Mesendoderm (in vitro differentiated cells): ENCODE results near the gene CNTN2.

Experiments used
- DNase-seq: peaks from one replicate; pipeline ENCODE4 v3.0.0; 2013
- H2AK5ac ChIP-seq: 2 replicates; pipeline ENCODE4 v1.6.1; 2013; ENCODE audit warnings: low read length, inconsistent platforms
- H2BK120ac ChIP-seq: 2 replicates; pipeline ENCODE4 v1.6.1; 2013; ENCODE audit warnings: low read depth, mild to moderate bottlenecking, low read length, moderate library complexity, mixed read lengths
- H2BK15ac ChIP-seq: replicated peaks from 2 replicates; pipeline ENCODE4 v1.6.1; 2013; ENCODE audit warnings: low read depth, mild to moderate bottlenecking, moderate library complexity
- H2BK5ac ChIP-seq: 2 replicates; pipeline ENCODE4 v1.6.1; 2013; ENCODE audit warnings: low read length, inconsistent platforms
- H3K18ac ChIP-seq: 2 replicates; pipeline ENCODE4 v1.6.1; 2013; ENCODE audit warnings: mild to moderate bottlenecking, low read length, mixed read lengths
- H3K23ac ChIP-seq: one replicate; pipeline ENCODE4 v1.6.1; 2013; ENCODE audit warnings: low read length
- H3K27ac ChIP-seq: 2 replicates; pipeline ENCODE4 v1.5.1; 2013; ENCODE audit warnings: low read depth, mild to moderate bottlenecking, inconsistent platforms, low read length, moderate library complexity
- H3K27me3 ChIP-seq: 2 replicates; pipeline ENCODE4 v1.6.1; 2013; ENCODE audit warnings: low read length, control low read depth, mild to moderate bottlenecking, inconsistent platforms; ENCODE audit not compliant: insufficient read depth, poor library complexity
- H3K36me3 ChIP-seq: 2 replicates; pipeline ENCODE4 v1.6.1; 2013; ENCODE audit warnings: low read length, inconsistent platforms; ENCODE audit not compliant: control insufficient read depth, insufficient read depth
- H3K4ac ChIP-seq: one replicate; pipeline ENCODE4 v1.6.1; 2013; ENCODE audit warnings: low read depth, mild to moderate bottlenecking, low read length, moderate library complexity
- H3K4me1 ChIP-seq: 2 replicates; pipeline ENCODE4 v1.6.1; 2013; ENCODE audit warnings: low read depth, low read length, inconsistent platforms; ENCODE audit not compliant: control insufficient read depth
- H3K4me2 ChIP-seq: 2 replicates; pipeline ENCODE4 v1.6.1; 2013; ENCODE audit warnings: low read length
- H3K4me3 ChIP-seq: 2 replicates; pipeline ENCODE4 v1.5.1; 2013; ENCODE audit warnings: mild to moderate bottlenecking, low read length
- H3K56ac ChIP-seq: one replicate; pipeline ENCODE4 v1.6.1; 2013; ENCODE audit warnings: low read length
- H3K79me1 ChIP-seq: 2 replicates; pipeline ENCODE4 v1.6.1; 2013; ENCODE audit warnings: low read length, inconsistent platforms
- H3K79me2 ChIP-seq: 2 replicates; pipeline ENCODE4 v1.6.1; 2013; ENCODE audit warnings: mild to moderate bottlenecking, low read length; ENCODE audit not compliant: control insufficient read depth, insufficient read depth
- H3K9ac ChIP-seq: 2 replicates; pipeline ENCODE4 v1.6.1; 2013; ENCODE audit warnings: low read length, inconsistent platforms
- H4K5ac ChIP-seq: one replicate; pipeline ENCODE4 v1.6.1; 2013; ENCODE audit warnings: low read length
- H4K8ac ChIP-seq: one replicate; pipeline ENCODE4 v1.6.1; 2013; ENCODE audit warnings: low read depth, mild to moderate bottlenecking, control low read depth, low read length, moderate library complexity
- WGBS: extraction: QIAGEN DNeasy Blood & Tissue Kit; methylation state at CpG from one replicate; pipeline ENCODE4 v1.1.7; 2013; ENCODE audit warnings: low lambda C conversion rate, missing lambda C conversion rate; ENCODE audit not compliant: insufficient coverage; ENCODE audit errors: extremely low coverage; 5-methylcytosine and 5-hydroxymethylcytosine counted together

Gene CNTN2

GRCh38 chr1:205062319-205062718, 19.3 kb downstream of the CNTN2 start:
- Histone ChIP-seq H3K4me3 (no peak overlapping the region), H4K8ac (no peak overlapping the region), H3K27ac (no peak overlapping the region), H3K23ac (no peak overlapping the region), H2AK5ac (no peak overlapping the region), H2BK15ac (no peak overlapping the region), H2BK5ac (no peak overlapping the region), H3K56ac (no peak overlapping the region), H3K4me2 (no peak overlapping the region), H3K27me3 (no peaks in the 10 kb centered on the region), H3K4ac (no peak overlapping the region), H3K36me3 (no peaks in the 10 kb centered on the region), H3K4me1 (no peaks in the 10 kb centered on the region), H3K79me1 (no peaks in the 10 kb centered on the region), H3K18ac (no peak overlapping the region), H2BK120ac (no peak overlapping the region), H3K9ac (no peak overlapping the region), H3K79me2 (no peaks in the 10 kb centered on the region), H4K5ac (no peak overlapping the region)
- no CpG with 5 or more reads among the region's 8 CpGs for WGBS
- no peak for DNase-seq

GRCh38 chr1:205062895-205063294, 19.9 kb downstream of the CNTN2 start:
- no peak overlapping the region for H4K5ac ChIP-seq
- H3K4me1 ChIP-seq = no peaks in the 10 kb centered on the region
- no peaks in the 10 kb centered on the region for H3K27me3 ChIP-seq
- DNase-seq = no peak
- no peak overlapping the region for H3K27ac ChIP-seq
- no peak overlapping the region for H3K23ac ChIP-seq
- no CpG with 5 or more reads among the region's 3 CpGs for WGBS
- H4K8ac ChIP-seq = no peak overlapping the region
- H3K56ac ChIP-seq = no peak overlapping the region
- H3K4me3 ChIP-seq = no peak overlapping the region
- no peaks in the 10 kb centered on the region for H3K79me2 ChIP-seq
- H3K18ac ChIP-seq = no peak overlapping the region
- H2AK5ac ChIP-seq = no peak overlapping the region
- H3K4ac ChIP-seq = no peak overlapping the region
- H3K9ac ChIP-seq = no peak overlapping the region
- H3K79me1 ChIP-seq = no peaks in the 10 kb centered on the region
- H2BK15ac ChIP-seq = no peak overlapping the region
- no peak overlapping the region for H3K4me2 ChIP-seq
- no peak overlapping the region for H2BK120ac ChIP-seq
- H2BK5ac ChIP-seq = no peak overlapping the region
- H3K36me3 ChIP-seq = no peaks in the 10 kb centered on the region

- Histone ChIP-seq H3K4me2 (no peak overlapping the region), H3K36me3 (no peaks in the 10 kb centered on the region), H3K18ac (no peak overlapping the region), H3K4me3 (no peak overlapping the region), H2BK15ac (no peak overlapping the region), H3K27ac (no peak overlapping the region), H3K4me1 (no peaks in the 10 kb centered on the region), H3K79me1 (no peaks in the 10 kb centered on the region), H3K79me2 (no peaks in the 10 kb centered on the region), H2AK5ac (no peak overlapping the region), H3K56ac (no peak overlapping the region), H4K5ac (no peak overlapping the region), H2BK5ac (no peak overlapping the region), H3K9ac (no peak overlapping the region), H3K23ac (no peak overlapping the region), H2BK120ac (no peak overlapping the region), H3K4ac (no peak overlapping the region), H4K8ac (no peak overlapping the region), H3K27me3 (no peaks in the 10 kb centered on the region)
- no CpG with 5 or more reads among the region's 11 CpGs for WGBS
- DNase-seq = no peak
These were observed 21.3 kb downstream of the CNTN2 start for GRCh38 chr1:205064301-205064700.

- Histone ChIP-seq H3K79me2 (no peaks in the 10 kb centered on the region), H2BK15ac (no peak overlapping the region), H3K27ac (no peak overlapping the region), H3K4me3 (no peak overlapping the region), H3K9ac (no peak overlapping the region), H2AK5ac (no peak overlapping the region), H3K36me3 (no peaks in the 10 kb centered on the region), H3K4me1 (no peaks in the 10 kb centered on the region), H4K5ac (no peak overlapping the region), H3K56ac (no peak overlapping the region), H3K4me2 (no peak overlapping the region), H4K8ac (no peak overlapping the region), H3K23ac (no peak overlapping the region), H3K18ac (no peak overlapping the region), H2BK120ac (no peak overlapping the region), H2BK5ac (no peak overlapping the region), H3K79me1 (no peaks in the 10 kb centered on the region), H3K27me3 (no peaks in the 10 kb centered on the region), H3K4ac (no peak overlapping the region)
- no CpG with 5 or more reads among the region's 9 CpGs for WGBS
- DNase-seq = no peak
These were observed 21.8 kb downstream of the CNTN2 start for GRCh38 chr1:205064741-205065316.

- Histone ChIP-seq H3K4me3 (no peak overlapping the region), H3K4me1 (no peaks in the 10 kb centered on the region), H4K8ac (no peak overlapping the region), H3K27me3 (no peaks in the 10 kb centered on the region), H3K79me1 (no peaks in the 10 kb centered on the region), H2BK5ac (no peak overlapping the region), H2BK15ac (no peak overlapping the region), H3K56ac (no peak overlapping the region), H3K9ac (no peak overlapping the region), H4K5ac (no peak overlapping the region), H3K4ac (no peak overlapping the region), H2BK120ac (no peak overlapping the region), H3K4me2 (no peak overlapping the region), H2AK5ac (no peak overlapping the region), H3K23ac (no peak overlapping the region), H3K18ac (no peak overlapping the region), H3K79me2 (no peaks in the 10 kb centered on the region), H3K36me3 (no peaks in the 10 kb centered on the region), H3K27ac (no peak overlapping the region)
- no CpG with 5 or more reads among the region's 14 CpGs for WGBS
- no peak for DNase-seq
These were observed 22.7 kb downstream of the CNTN2 start for GRCh38 chr1:205065666-205066065.

GRCh38 chr1:205066141-205066818, 23.3 kb downstream of the CNTN2 start:
- no peak overlapping the region for H3K18ac ChIP-seq
- H2BK15ac ChIP-seq = no peak overlapping the region
- H3K56ac ChIP-seq = no peak overlapping the region
- no peaks in the 10 kb centered on the region for H3K79me1 ChIP-seq
- no peaks in the 10 kb centered on the region for H3K4me1 ChIP-seq
- peak; percentile 26 for DNase-seq
- no peak overlapping the region for H3K9ac ChIP-seq
- H4K8ac ChIP-seq = no peak overlapping the region
- H3K4ac ChIP-seq = no peak overlapping the region
- no CpG with 5 or more reads among the region's 13 CpGs for WGBS
- no peak overlapping the region for H3K23ac ChIP-seq
- no peaks in the 10 kb centered on the region for H3K27me3 ChIP-seq
- no peak overlapping the region for H3K4me3 ChIP-seq
- no peaks in the 10 kb centered on the region for H3K79me2 ChIP-seq
- no peaks in the 10 kb centered on the region for H3K36me3 ChIP-seq
- H3K27ac ChIP-seq = no peak overlapping the region
- no peak overlapping the region for H3K4me2 ChIP-seq
- H2BK5ac ChIP-seq = no peak overlapping the region
- H2AK5ac ChIP-seq = no peak overlapping the region
- no peak overlapping the region for H2BK120ac ChIP-seq
- no peak overlapping the region for H4K5ac ChIP-seq
